GM21526 (cell line): ENCODE results near the gene BRF1.
"Not testable (repeated sequence)": the region's sequence is repeated elsewhere in the genome, so short reads cannot be mapped to it uniquely, and the experiment has no call there.

Source experiments
- ATAC-seq: cut with Tn5 transposase; IDR thresholded peaks from one replicate; pipeline ENCODE4 v1.9.1; 2021; ENCODE audit warnings: moderate library complexity; ENCODE audit not compliant: unreplicated experiment, low FRiP score

BRF1 gene

GRCh38 chr14:105333020-105333490, 32.3 kb upstream of the BRF1 start:
- no peak for ATAC-seq

GRCh38 chr14:105332350-105332874, 31.6 kb upstream of the BRF1 start:
- ATAC-seq = no peak

DNA sequence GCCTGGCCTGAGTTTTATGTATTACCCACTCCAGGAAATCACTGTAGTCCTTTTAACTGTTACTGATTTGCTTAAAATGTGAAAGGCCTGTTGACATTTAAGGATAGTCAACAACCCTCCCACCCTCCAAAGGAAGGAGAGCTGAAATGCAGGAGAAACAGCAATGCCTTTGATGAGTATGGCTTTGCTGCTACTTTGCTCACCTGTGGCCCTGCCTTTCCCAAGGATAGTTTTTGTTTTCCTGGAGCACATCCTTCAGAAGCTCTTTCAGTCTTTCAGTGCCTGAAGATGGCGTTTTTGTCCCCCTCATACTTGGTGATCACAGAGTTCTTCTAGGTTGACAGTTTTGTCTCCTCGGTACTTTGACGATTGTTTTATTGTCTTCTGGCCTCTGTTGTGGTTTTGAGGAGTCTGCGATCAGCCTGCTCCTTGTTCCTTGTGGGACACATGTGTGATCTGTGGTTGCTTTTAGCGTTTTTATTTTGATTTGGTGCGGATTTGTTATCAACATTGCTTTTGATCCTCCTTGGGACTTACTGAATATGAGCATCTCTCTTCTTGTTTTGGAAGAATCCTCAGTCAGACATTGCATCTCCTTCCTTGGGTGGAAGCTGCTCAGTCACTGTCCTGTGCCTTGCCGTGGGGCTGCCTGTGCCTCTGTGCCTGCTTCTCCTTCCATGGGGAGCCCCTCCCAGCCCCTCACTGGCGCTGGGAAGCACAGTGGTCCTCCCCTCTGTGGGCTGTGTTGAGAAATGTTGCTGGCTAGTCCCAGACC, 31.0 kb upstream of the BRF1 start:
- ATAC-seq = no peak

DNA sequence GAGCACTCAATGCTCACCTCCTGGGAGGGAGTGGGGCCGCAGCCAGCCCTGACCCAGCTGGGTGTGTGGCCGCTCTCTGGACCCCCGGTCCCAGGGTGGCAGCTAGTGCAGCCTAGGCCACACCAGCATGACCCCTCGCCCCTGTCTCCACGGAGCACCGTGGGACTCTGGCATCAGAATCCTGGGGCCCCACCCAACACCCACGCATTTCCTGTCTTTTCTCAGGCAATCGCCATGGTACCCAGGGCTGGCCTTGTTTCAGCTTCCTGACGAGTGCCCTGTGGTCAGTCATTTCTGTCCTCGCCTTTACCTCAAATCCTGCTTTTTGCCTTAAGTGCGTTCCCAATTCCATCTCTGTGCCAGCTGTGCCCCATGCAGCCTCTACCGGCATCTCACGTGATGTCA, 29.7 kb upstream of the BRF1 start:
- ATAC-seq = no peak

DNA sequence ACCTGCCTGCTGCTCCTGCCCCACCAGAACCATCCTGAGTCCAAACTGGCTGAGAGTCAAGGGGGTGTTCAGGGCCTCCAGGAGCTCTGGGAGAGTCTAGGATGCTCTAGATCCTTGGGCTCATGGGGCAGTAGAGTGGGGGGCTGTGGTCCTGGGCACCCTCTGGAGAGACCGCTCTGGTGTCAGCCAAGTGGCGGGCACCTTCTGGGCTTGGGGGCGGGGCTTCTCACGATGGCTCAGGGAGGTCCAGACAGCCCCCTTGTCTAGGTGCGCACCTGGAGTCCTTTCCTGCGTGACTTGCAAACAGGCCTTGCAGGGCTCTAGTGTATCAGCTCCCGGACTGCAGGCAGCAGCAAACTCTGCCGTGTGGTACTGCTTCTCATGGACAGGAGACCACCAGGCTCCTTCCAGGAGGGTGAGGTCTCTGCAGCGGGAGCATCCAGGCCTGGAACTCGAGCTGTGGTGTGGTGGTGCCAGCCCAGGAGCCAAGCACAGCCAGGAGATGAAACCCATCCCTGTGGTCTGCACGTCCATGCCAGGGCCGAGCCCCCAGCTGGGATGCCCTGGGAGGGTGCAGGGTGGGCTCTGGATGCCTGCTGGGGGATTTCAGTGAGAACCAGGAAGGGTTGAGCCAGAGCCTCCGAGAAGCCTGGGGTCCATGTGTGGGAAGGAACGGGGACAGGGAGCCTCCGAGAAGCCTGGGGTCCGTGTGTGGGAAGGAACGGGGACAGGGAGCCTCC, 28.8 kb upstream of the BRF1 start:
- no peak for ATAC-seq

DNA sequence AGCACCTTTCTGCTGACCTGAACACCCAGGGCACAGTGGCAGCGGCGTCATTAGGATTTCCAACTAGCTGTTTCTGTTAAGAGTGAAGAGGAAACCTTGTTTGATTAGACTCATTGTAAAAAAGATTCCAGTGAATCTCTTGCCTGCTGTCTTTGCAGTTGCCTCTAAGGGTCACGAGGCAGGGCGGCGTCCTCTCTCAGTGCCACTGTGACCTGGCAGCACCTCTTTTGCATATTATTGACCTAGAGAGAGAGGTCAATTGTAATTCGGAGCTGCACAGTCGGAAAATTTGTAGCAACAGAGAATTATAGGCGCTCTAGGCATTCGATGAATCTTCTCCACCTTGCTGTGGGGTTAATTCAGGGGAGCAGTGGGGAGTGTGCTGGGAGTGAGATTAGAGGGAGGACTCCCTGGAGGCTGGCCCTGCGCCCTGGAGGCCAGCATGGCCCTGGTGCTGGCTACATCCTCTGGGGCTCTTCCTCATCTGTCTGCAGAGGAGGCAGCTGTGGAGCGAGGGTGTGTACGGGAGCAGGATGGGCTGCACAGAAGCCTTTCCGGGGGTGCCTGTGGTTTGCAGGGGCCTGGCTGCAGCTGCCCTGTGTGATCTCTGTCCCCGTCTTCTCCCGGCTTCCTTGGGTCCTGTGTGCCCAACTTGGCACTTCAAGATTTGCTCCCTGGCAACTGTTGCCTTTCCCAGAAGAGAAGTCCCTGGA, 28.0 kb upstream of the BRF1 start:
- ATAC-seq = no peak

DNA sequence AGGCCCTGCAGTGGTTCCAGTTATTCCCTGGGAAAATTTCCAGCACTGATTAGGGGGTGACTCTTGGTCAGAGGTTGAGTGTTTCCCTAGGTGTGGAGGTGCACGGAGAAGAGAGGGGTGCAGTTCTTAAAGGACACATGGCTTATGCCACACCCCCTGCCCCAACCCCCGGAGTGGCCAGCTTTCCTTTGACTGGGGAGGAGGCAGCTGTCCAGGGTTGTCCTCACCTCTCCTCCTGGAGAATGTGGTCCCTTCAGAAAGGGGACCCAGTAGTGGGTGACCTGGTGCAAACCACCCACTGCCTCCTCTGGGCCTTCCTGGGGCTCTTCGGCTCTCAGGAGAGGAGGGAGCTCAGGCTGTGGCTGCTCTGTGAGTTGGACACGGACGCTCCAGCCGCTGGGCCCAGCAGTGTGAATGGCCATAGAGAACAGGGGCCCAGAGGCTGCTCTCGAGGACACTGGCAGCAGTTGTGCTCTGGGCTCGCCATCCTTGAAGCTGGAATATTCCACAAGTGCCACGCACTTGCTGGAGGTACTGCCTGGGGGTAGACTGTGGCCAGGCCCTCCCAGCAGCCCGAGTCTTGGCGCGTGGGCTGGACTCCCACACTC, 27.4 kb upstream of the BRF1 start:
- no peak for ATAC-seq

DNA sequence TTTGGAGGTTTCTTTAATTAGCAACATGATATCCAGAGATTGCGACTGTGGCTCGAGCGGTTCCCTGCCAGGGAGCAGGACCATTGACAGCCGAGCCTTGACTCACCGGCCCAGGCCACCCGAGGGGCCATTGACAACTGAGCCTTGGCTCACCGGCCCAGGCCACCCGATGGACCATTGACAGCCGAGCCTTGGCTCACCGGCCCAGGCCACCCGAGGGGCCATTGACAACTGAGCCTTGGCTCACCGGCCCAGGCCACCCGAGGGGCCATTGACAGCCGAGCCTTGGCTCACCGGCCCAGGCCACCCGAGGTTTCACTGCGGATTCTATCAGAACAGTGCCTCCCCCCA, 26.9 kb upstream of the BRF1 start:
- not testable (repeated sequence) for ATAC-seq

- no peak for ATAC-seq
Measured at GRCh38 chr14:105326891-105327694, 26.3 kb upstream of the BRF1 start.

- no peak for ATAC-seq
Measured at GRCh38 chr14:105326568-105326867, 25.7 kb upstream of the BRF1 start.

GRCh38 chr14:105325716-105326567, 25.1 kb upstream of the BRF1 start:
- ATAC-seq = no peak

GRCh38 chr14:105325303-105325702, 24.5 kb upstream of the BRF1 start:
- no peak for ATAC-seq

GRCh38 chr14:105324871-105325270, 24.1 kb upstream of the BRF1 start:
- no peak for ATAC-seq

- no peak for ATAC-seq
Measured at GRCh38 chr14:105324080-105324778, 23.4 kb upstream of the BRF1 start.

DNA sequence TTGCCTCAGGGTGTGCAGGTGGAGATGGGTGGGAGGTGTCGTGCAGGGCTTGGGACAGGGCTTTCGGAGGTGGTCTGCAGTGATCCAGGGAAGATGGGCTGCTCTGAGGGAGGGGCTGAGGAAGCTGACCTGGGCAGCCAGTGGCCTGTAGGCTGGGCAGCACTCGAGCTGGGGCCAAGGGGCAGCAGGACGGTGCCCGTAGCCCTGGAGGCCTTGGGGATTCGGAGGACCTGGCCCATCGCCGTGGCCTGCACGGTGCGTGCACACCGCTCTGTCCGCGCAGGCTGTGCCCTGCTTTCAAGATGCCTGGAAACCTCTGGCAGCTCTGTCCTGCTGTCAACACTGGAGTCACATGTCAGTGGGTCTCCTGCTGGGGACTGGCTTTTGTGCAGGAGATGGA, 22.9 kb upstream of the BRF1 start:
- no peak for ATAC-seq

- ATAC-seq = no peak
Measured at GRCh38 chr14:105322791-105323556, 22.2 kb upstream of the BRF1 start.

- ATAC-seq = no peak
Measured at GRCh38 chr14:105317546-105317945, 16.7 kb upstream of the BRF1 start.

DNA sequence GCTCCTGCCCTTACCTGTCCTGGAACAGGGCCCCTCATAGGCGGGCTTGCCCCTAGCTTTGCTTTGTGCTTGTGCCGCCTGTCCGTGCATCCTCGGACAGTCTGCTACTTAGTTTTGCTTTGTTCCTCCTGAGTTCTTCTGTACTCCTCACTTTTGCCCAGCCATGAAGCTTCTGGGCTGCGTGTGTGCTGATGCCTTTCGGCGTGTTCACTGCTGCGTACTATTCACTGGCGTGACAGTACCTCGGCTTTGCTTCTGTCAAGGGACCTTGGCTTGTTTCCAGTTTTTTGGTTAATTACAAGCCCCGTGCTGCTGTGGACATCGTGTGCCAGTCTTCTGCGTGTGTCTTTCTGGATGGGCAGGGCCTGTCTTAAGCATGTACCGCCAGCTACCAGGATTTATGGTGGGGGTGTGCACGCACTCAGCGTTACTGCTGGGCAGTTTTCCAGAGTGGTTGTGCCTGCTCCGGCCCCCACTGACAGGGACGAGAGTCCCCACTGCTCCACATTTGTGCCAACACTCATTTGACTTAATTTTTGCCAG, 16.2 kb upstream of the BRF1 start:
- ATAC-seq = no peak
